CMK (cell line): Measurements from ENCODE around the gene ADNP2.

Experiments
- DNase-seq: peaks from one replicate; pipeline ENCODE4 v3.0.0-alpha.2; 2010; ENCODE audit warnings: low read depth

Gene ADNP2

GRCh38 chr18:80172056-80172455, 63.0 kb downstream of the ADNP2 start:
- DNase-seq, result no peak

GRCh38 chr18:80173060-80173459, 64.0 kb downstream of the ADNP2 start:
- DNase-seq, result no peak

- DNase-seq, result no peak
Measured at GRCh38 chr18:80175451-80176204, 66.6 kb downstream of the ADNP2 start.

GRCh38 chr18:80176334-80177073, 67.4 kb downstream of the ADNP2 start:
- DNase-seq, result no peak

- no peak for DNase-seq
Measured at GRCh38 chr18:80177128-80177527, 68.1 kb downstream of the ADNP2 start.

GRCh38 chr18:80178935-80179818, 70.1 kb downstream of the ADNP2 start:
- DNase-seq, result no peak

GRCh38 chr18:80179857-80180558, 70.9 kb downstream of the ADNP2 start:
- DNase-seq, result no peak

- DNase-seq, result no peak
Measured at GRCh38 chr18:80180778-80181564, 71.9 kb downstream of the ADNP2 start.

- DNase-seq, result no peak
Measured at GRCh38 chr18:80181642-80182461, 72.8 kb downstream of the ADNP2 start.

- DNase-seq, result no peak
Measured at GRCh38 chr18:80182855-80183254, 73.8 kb downstream of the ADNP2 start.

- no peak for DNase-seq
Measured at GRCh38 chr18:80183273-80184050, 74.4 kb downstream of the ADNP2 start.

GRCh38 chr18:80184243-80184772, 75.2 kb downstream of the ADNP2 start:
- DNase-seq, result no peak

- no peak for DNase-seq
Measured at GRCh38 chr18:80185545-80185944, 76.5 kb downstream of the ADNP2 start.

- DNase-seq, result no peak
Measured at GRCh38 chr18:80187956-80188642, 79.0 kb downstream of the ADNP2 start.

- no peak for DNase-seq
Measured at GRCh38 chr18:80188643-80189530, 79.8 kb downstream of the ADNP2 start.

- DNase-seq, result no peak
Measured at GRCh38 chr18:80189531-80189865, 80.4 kb downstream of the ADNP2 start.
